ENCODE data around the gene CPXM2.

Gene CPXM2

DNA sequence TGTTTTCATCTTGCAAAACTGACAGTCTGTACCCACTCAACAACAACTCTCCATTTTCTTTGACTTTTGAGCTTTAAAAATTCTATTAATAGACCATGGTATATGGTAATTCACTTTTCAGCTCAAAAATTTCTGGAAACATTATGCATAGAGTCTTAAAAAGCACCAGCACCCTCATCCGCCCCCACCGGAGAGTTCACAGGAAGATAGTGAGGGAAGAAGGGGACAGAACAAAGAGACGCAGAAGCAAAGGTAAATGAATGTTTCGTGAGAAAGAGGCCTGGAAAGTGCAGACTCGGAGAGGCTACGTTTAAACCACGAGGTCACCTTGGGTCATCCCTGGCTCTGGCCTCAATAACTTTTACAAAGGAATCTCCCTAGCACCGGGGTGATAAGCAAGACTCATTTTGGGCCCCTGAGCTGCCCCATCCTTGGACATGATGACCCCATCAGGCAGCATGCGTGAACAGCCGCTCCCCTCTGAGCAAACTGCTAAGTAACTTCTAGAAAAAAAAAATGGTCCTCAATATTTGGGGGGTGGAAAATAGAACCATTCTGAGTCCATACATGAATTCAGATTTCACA lies 96.3 kb downstream of the CPXM2 start:
- DNase-seq, result no peak

DNA sequence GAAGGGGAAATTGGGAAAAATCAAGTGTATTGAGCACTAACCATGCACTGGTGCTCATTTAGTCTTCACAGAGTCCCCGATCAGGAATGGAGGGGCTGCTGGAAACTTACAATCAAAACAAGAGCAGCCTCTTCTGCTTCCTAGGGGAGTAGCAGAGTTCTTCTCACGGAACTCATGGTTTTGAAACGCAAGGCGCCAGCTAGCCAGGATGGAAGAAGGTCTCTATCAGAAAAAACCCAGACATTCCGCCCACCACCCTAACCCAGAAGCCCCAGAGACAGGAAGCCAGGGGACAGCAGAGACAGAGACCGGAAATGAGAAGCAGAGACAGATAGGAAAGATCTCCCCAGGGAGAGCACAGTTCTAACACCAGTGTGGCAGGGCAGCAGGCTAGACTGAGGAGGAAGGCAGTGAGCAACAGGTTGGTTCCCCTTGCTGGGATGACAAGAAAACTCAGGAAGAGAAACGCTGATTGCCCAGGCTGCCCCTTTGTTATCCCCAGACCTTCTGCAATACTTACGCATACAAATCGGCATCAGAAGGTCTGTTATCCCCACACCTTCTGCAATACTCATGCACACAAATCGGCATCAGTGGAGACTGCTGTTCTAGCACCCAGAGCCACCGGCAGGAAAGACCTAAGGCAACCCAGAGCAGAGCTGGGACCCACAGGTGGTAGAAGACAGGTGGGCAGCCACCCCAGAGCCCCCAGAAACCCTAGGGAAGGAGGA lies 99.2 kb downstream of the CPXM2 start:
- DNase-seq, result no peak

DNA sequence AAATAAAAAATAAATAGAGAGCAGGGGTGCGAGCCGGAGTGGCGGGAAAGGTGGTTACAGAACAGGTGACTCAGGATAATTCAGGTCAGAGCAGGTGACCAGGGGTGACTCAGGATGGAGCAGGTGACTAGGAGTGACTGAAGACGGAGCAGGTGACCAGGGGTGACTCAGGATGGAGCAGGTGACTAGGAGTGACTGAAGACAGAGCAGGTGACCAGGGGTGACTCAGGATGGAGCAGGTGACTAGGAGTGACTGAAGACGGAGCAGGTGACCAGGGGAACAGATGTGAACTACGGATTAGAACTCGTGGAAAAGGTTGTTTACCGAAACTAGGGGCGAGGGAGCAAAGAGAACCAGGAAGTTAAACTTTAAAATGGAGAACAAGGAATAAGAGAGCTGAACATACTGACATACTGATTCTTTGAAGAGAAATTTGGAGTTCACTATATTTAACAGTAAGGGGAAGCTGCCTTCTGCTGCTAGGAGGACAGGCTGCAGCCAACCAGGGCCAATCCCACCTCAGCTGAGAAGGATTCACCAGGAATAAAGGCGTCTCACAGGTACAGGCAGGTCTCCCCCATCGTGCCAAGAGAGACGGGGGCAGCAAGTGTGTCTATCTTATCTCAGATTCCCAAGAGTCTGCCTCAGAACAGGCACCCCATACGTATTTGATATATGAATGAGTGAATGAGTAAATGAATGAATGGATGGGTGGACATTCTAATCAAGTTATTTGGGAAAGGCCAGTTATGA lies 101.3 kb downstream of the CPXM2 start:
- DNase-seq, result no peak

DNA sequence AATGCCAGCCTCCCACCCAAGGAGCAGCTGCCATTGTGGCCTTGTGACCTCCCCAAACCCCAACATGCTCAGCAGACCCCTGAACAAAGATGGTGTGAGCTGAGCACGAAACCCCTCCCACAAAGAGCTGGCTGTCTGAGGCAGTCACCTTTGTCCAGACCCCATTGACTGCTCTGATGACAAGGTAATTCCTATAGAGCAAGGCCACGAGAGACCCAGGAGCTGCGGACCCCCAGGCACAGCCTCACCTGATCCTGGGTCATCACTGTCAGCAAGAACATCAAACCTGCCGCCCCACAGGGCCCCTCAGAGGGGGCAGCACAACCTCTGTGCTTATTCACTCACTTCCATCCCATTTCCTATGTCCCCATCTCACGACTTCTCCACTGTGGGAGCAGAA lies 102.6 kb downstream of the CPXM2 start:
- DNase-seq, result no peak

DNA sequence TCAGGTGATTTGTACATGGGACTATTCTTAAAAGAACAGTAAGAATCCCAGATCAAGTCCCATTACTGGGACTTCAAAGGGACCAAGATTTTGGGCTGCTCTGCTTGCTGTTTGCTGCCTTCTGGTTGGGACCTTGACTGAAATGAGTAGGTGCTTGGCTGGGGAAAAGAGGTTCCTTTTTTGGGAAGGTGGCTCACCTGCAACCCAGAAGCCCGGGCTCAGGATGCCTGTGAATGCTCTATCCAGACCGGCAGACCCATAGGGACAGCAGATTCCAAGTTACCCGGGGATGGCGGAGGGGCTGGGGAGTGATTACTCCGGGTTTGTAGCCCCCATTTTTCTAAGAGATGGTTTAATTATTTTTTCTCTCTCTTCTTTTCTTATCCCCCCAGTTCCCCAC lies 104.0 kb downstream of the CPXM2 start:
- DNase-seq, result no peak

DNA sequence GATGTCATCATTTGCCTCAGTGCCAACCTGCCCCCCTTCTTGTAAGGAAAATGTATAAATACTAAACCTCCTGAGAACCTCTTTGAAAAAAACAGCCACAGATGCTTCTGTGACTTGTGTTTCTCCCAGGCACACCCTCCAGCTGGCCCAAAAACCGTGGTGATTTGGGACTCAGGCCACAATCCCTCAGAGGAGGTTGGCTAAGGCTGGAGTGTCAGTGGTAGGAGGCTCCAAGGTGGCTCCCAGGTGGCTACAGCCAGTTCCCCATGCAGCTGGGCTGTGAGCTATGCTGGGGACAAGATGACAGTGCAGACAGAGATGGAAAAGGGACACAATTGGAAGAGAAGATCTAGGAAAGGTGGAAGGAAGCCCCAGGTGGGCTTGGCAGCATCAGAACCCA lies 104.7 kb downstream of the CPXM2 start:
- no peak for DNase-seq

DNA sequence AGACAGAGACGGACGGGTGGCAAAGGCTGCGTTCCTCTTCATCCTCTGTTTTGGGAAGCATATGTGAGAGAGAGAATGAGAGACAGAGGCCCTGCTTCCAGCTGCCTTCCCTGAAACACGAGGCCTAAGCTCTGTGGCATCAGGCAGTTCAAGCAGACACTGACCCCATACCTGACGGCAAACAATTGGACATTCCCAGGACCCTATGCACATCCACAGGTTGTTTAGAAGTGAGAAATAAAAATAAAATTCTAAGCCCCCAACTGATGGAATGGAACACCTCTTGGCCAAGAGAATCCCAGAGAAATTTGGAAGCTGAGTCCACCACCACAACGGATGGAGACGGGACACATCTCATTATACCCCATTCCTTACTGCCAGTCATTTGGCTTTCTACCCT lies 105.3 kb downstream of the CPXM2 start:
- DNase-seq, result no peak

DNA sequence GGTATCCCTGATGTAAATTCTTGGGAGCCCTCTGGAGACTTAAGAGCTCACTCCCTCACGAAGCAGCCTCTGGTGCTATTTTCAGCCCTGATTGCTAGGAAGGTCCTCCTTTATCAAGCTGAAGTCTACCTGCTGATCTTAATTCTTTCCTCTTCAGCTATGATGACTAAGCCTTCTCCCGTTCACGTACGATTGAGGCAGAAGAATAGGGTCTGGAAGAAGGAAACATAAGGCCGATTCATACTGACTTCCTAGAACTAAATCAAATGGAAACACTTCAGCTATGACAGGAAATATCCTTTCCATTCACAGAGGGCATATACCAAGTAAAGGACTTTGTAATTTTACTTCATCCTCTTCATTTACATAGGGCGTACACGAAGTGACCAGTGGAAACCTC lies 107.0 kb downstream of the CPXM2 start:
- no peak for DNase-seq

DNA sequence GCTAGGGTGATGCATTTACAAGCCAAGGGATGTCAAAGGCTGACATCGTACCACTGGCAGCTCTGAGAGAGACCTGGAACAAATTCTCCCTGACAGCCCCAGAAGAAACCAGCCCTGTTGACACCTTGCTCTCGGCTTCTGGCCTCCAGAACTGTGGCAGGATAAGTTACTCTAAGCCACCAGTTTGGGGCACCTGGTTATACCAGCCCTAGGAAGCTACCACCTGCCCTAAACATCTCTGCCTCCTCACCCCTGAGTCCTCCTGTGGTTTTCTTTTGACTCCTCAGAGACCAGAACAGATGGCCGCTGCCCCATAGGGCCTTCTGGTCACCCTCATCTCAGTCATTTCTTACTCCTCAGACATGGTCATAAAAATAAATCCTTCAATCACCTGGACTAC lies 107.4 kb downstream of the CPXM2 start:
- DNase-seq, result no peak

DNA sequence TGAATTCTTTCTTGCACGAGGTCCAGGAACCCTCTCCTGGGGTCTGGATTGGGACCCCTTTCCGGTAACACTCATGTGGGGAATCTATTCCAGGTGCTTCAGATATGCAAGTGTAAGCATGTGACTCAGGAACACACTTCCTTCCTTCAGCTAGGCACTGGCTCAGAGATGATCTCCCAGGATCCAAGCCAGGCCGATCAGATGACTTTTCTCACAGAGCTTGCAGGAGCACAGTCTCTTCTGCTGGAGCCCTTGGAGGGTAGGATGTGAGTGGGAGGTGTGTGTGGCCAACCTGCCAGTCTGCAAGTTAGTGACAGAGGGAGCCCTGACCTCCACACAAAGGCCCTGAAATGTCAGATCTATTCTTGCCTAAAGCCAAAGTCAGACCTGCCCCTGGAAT lies 108.3 kb downstream of the CPXM2 start:
- DNase-seq, result no peak

DNA sequence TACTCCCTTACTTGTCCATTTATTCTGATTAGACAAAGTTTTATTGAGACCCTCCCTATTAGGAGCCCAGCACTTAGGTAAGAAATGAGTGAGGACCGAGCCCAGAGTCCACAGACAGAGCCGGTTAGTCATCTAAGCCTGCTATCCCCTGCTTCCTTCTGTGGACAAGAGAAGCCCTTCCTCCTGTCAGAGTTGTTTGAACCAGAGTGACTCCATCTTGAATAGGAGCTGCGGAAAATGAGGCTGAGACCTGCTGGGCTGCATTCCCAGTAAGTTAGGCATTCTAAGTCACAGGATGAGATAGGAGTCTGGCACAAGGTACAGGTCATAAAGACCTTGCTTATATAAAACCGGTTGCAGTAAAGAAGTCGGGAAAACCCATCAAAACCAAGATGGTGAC lies 109.1 kb downstream of the CPXM2 start:
- DNase-seq, result no peak

DNA sequence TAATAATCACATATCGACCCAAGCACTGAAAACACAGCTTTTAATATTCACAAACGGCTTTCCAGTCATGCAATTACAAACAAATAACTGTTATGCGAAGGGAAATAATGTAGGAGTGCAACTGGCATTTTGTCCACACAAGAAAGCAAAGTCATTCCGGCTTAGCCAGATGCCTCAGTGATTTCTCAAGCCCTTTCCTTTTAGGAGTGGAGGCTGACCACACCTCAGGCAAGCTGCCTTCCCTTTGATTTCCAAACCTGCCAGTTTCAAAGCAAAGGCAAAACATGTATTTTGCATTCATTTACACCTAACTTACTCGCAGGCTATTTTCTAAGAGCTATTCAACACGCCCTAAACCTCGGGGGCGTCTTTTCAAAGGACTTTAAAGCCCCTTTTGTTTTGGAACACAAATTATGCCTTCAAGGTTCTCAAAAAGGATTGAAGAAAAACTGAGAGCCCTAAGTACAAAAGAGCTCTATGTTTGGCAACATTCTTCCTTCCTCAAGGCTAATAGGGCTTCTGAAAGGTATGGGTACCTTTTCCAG lies 109.6 kb downstream of the CPXM2 start:
- DNase-seq, result no peak

DNA sequence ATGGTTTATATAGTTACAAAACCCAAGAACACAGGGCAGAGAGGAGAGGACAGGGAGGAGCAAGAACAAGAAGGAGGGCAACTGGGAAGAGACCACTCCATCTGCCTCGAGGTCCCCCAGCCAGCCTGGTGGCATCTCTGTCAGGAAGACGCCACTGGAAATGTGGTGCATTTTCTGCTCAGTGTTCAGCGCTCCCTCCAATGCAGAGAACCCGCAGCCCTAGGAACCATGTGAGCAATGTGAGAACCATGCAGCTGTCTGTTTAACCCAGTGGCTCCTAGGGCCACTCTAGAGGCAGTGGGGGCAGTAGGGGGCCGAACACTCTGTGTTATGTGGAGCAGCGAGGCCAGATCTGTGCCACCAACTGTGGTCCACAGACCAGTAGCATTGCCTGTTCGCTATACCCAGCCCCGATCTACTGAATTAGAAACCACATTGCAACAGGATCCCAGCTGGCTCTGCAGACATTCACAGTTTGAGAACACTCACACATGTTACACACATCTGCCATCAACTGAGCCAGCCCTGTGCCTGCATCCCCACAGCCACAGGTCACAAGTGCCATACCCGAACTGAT lies 110.2 kb downstream of the CPXM2 start:
- no peak for DNase-seq

DNA sequence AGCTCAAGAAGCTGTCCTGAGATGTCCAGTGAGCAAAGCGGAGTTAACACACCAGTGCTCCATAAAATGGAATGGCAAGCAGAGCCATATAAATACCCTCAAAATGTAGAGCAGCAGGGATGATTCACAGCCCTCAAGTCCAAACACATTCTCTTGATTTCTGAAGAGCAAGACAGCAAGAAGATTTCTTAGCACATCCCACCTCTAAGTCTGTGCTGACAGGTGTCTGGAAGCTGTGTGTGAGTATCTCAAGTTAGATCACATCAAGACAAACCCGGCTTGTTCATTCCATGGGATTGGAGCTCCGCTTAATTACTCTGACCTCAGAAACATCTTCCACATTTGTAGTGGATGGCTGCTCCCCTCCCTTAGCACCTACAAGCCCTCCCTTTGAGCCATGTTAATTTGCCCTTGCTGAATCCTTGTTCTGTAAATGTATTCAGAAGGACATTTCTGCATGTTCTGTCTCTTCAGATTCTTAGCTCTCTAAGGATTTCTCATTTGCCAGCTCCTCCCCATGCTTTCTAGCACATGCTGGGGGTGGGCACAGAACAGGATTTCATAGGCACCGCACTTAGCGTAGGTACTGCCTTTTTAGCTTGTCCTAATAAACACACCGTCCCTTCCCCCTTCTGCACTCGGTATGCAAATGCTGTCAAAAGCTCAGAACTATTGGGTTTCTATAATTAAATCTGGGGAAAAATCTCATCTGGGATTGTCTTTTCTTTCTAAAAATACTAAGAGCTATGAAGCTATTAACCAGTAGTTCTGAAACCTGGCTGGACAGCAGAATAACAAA lies 112.7 kb downstream of the CPXM2 start:
- no peak for DNase-seq

DNA sequence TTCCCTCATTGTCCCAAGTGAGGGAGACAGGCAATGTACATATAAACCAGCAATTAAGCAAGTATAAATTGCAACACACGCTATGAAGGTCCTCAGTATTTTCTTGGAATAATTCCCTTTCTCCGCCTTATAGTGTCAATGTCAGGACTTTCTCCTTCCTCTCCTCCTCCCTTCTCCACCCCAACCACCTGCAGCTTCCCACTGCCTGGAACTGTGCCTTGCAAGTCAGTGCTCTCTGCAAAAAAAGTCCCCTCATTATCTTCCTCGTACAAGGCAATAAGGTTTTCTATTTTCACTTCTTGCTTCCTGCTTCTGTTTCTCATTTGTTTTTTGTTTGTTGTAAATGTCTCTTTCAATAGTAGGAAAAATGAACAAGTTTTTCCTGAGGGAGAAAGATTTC lies 113.7 kb downstream of the CPXM2 start:
- DNase-seq, result no peak

DNA sequence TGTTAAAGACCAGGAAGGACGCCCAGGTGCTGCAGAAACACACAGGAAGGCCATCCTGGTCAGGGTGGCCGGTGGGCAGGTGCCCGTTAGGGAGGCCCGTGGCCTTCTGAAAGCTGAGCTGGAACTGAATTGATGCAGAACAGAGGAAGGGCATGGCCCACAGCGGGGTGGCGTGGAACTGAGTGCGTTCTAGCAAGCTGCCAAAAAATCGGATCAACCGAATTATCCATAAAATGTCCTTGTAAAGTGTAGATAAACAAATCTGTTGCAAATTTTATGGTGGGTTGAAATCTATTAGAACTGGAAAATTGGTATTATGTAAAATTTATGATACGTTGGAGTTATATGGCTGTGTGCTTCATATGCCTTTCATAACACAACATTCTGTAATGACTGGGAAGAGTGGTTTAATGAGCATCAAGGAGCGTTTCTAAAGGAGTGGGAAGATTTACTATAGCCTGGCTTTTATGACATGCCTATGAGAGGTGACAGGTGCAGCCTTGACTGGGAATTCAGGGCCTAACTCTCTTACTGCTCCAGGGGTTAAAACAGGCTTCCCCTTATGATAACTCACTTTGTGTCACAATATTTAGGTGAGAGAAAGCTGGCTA lies 117.4 kb downstream of the CPXM2 start:
- peak; percentile 66 for DNase-seq

DNA sequence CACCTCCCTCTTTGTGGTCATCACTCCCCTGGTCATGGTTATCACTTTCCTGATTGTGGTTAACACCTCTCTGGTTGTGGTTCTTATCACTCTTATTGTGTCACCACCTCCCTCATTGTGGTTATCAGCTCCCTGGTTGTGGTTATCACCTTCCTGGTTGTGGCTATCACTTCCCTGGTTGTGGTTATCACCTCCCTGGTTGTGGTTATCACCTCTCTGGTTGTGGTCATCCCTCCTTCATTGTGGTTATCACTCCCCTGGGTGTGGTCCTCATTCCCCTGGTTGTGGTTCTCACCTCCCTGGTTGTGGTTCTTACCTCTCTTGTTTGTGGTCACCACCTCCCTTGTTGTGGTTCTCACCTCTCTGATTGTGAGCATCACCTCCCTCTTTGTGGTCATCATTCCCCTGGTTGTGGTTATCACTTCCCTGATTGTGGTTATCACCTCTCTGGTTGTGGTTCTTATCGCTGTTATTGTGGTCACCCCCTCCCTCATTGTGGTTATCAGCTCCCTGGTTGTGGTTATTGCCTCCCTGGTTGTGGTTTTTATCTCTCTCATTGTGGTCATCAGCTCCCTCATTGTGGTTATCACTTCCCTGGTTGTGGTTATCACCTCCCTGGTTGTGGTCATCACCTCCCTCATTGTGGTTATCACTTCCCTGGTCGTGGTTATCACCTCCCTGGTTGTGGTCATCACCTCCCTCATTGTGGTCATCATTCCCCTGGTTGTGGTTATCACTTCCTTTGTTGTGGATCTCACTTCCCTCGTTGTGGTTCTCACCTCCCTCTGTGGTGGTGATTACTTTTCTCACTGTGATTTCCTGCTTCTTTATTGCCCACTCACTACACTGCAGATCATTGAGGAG lies 118.7 kb downstream of the CPXM2 start:
- DNase-seq, result no peak

DNA sequence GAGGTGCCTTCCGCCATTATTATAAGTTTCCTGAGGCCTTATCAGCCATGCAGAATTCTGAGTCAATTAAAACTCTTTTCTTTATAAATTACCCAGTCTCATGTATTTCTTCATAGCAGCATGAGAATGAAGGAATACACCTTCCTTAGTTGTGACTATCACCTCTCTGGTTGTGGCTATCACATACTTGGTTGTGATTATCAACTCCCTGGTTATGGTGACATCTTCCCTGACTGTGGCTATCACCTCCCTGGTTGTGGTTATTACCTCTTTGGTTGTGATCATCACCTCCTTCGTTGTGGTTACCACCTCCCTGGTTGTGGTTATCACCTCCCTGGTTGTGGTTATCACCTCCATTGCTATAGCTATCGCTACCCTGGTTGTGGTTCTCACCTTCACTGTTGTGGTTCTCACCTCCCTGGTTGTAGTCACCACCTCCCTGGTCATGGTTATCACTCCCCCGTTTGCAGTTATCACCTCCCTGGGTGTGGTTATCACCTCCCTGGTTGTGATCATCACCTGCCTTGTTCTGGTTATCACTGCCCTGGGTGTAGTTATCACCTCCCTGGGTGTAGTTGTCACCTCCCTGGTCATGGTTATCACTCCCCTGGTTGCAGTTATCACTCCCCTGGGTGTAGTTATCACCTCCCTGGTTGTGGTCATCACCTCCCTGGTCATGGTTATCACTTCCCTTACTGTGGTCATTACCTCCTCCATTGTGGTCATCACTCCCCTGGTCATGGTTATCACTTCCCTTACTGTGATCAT lies 119.5 kb downstream of the CPXM2 start:
- no peak for DNase-seq

DNA sequence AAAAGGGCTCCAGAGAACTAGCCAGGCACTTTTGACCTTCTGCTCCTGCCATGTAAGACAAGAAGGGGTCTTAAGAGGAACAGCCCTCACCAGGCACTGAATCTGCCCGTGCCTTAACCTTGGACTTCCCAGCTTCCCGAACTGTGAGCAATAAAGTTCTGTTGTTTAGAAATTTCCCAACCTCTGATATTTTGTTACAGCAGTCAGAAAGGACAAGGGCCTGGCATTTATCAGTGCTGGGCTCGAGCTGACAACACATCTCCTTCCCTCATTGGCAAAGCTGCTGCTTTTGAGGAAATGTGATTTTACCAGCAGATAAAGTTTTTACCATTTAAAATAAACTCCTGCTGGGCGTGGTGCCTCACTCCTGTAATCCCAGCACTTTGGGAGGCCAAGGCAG lies 122.0 kb downstream of the CPXM2 start:
- DNase-seq, result no peak

DNA sequence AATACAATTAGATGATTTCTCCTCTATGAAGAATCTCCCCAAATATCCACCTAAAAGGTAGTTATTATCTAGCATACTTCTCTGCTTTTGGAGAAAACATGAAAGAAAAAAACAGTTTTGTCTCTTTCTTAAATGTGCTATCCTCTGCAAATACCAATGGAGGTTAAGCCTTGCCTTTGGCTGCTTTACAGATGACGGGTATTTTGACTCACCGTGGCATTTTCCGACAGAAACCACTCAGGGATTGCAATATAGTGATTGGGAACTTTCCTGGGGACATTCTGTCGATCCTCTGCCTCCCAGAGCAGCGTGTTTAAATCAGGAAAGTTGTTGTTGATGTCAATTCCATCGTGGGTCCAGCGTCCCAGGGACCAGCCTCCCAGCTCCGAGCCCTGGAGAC lies 124.8 kb downstream of the CPXM2 start:
- DNase-seq, result no peak

DNA sequence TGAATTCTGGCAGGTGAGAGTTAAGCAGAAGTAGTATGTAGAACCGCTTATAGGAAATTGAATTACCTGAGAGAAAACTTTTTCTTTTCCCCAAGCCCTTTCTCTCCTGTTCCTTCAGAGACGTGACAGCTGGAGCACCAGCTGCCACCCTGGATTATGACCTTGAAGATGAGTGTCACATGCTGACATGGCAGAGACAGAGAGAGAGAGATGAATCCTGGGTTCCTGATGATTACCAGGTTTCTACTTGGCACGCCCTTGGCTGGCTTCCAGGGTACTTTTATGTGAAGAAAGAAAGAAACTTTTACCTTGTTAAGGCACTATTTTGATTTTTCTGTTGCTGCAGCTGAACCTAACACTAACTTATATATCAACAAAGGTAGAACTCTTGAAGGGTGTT lies 125.6 kb downstream of the CPXM2 start:
- peak; percentile 49 for DNase-seq

Measured in NCI-H510A treated with DMSO at 0.1 percent for 48 hours (cell line).